Activated B cell treated with CpG ODN at 0.5 μM for 24 hours (primary cell): ENCODE data around the gene ETNK1. TPM values are rescaled to one million over a fixed set of nuclear protein-coding genes. Genes with fewer than 3 reads are reported as not detected.

Source experiments
- ATAC-seq: fragments of 200-7000 bp; cut with Tn5 transposase; one replicate; pipeline ENCODE4 v1.10.0; 2021; ENCODE audit warnings: low read depth, mild to moderate bottlenecking, moderate library complexity
- CTCF ChIA-PET: fragments of 350-600 bp; sonication (Branson Sonifier 250); formaldehyde crosslinking; loops from one replicate; lab custom pipeline; 2021; ENCODE audit warnings: antibody characterized with exemption; lab: Charles Lee
- POLR2A ChIA-PET: fragments of 350-600 bp; sonication (Branson Sonifier 250); formaldehyde crosslinking; loops from one replicate; lab custom pipeline; 2021; ENCODE audit warnings: antibody characterized with exemption; lab: Charles Lee
- DNase-seq: peaks from one replicate; pipeline ENCODE4 v3.0.0; 2022
- H3K27ac Mint-ChIP-seq: one replicate; pipeline ENCODE4 v1.8.0; 2020; ENCODE audit warnings: mixed read lengths
- H3K27me3 Mint-ChIP-seq: one replicate; pipeline ENCODE4 v1.8.0; 2021; ENCODE audit warnings: mixed read lengths
- H3K36me3 Mint-ChIP-seq: one replicate; pipeline ENCODE4 v1.8.0; 2021; ENCODE audit warnings: low read depth, mixed read lengths
- H3K4me1 Mint-ChIP-seq: one replicate; pipeline ENCODE4 v1.8.0; 2021; ENCODE audit warnings: mixed read lengths
- H3K4me3 Mint-ChIP-seq: one replicate; pipeline ENCODE4 v1.8.0; 2020; ENCODE audit warnings: mild to moderate bottlenecking, mixed read lengths
- H3K9me3 Mint-ChIP-seq: one replicate; pipeline ENCODE4 v1.8.0; 2020; ENCODE audit warnings: mixed read lengths
- intact Hi-C: fragments of 100-400 bp; cut with micrococcal nuclease; formaldehyde crosslinking; loops from one replicate; pipeline ENCODE4 v1.15.1; 2024
- total RNA-seq: library from RNA; stranded (reverse); gene quantifications from 2 replicates; pipeline ENCODE4 v1.2.3, GENCODE V29; 2022
- TF ChIP-seq, protein P1 (sequence below): fragments of 200-600 bp; IDR thresholded peaks from one replicate; pipeline ENCODE4 v1.8.0; 2022; ENCODE audit warnings: antibody characterized with exemption, mild to moderate bottlenecking

The ETNK1 gene
- total RNA-seq, 1 donor from 2014 or later = 98.5 TPM

DNA sequence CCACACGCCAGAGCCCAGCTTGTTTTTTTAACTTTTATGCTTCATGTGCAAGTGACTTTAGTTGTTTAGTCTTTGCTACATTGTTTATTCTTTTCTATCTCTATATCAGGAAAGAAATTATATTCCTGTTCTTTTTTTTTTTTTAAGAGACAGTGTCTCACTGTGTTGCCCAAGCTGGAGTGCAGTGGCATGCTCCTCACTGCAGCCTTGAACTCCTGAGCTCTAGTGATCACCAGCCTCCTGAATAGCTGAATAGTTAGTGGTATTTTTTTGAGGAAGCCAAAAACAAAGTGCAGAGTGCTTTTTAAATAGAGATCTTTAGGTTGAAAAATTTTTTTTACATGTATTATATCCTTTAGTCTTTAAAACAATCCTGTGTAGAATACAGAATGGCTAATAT lies 58.2 kb downstream of the ETNK1 start:
- CTCF ChIA-PET = interaction anchor here (0.6 kb wide), 1 partner anchor 52 kb away, joined by 4 read pairs; no protein-coding TSS in a partner anchor
- H3K4me3 Mint-ChIP-seq = no peak overlapping the region
- intact Hi-C loops = loop anchor here (10.0 kb wide), 1 partner anchor 172 kb away; no protein-coding TSS in a partner anchor
- DNase-seq (no peak), ATAC-seq (no peak)
- peaks cover 43% of the 10 kb centered on the region for H3K36me3 Mint-ChIP-seq
- no peaks in the 10 kb centered on the region for H3K27me3 Mint-ChIP-seq
- POLR2A ChIA-PET = no interaction called here
- TF ChIP-seq, protein P1, sequence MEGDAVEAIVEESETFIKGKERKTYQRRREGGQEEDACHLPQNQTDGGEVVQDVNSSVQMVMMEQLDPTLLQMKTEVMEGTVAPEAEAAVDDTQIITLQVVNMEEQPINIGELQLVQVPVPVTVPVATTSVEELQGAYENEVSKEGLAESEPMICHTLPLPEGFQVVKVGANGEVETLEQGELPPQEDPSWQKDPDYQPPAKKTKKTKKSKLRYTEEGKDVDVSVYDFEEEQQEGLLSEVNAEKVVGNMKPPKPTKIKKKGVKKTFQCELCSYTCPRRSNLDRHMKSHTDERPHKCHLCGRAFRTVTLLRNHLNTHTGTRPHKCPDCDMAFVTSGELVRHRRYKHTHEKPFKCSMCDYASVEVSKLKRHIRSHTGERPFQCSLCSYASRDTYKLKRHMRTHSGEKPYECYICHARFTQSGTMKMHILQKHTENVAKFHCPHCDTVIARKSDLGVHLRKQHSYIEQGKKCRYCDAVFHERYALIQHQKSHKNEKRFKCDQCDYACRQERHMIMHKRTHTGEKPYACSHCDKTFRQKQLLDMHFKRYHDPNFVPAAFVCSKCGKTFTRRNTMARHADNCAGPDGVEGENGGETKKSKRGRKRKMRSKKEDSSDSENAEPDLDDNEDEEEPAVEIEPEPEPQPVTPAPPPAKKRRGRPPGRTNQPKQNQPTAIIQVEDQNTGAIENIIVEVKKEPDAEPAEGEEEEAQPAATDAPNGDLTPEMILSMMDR = no peak
- H3K27ac Mint-ChIP-seq = no peak overlapping the region
- peaks cover 25% of the 10 kb centered on the region for H3K4me1 Mint-ChIP-seq
- H3K9me3 Mint-ChIP-seq = no peaks in the 10 kb centered on the region

DNA sequence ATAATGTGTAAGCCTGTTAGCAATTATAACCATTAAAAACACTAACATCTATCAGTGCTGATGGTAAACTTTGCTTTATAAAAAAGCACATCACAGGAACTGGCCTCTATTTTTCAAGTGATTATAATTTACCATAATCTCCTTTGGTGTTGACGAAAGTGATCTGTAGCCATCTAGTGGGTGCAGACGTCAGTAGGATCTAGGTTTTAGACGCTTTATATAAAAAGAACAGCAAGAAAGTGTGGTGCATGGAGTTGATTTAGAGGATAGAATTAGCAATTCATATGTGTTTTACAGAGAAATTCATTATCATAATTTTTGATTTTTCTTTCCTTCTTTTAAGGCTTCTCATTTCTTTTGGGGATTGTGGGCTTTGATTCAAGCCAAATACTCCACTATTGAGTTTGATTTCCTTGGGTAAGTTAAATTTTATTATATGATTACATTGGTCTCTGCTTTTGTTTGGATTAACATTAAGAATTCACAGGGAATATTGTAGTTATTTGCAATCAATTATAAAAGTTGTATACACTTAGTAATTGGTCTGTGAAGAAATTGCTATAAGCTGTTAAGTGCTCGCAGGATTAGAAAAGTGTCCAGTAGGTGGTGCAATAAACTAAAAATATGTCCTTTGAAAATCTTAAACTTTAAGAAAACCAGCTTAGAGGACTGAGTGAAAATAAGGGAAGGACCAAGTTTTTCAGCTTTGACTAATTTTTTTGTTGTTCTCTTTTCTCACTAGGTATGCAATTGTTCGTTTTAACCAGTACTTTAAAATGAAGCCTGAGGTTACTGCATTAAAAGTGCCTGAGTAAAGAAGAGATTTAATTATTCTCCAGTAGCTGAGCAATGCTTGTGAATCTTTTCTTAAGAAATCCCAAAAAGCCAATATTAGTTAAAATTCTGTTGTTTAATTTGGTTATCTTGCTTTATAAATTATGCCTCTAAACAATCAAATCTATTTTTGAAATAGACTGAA lies 59.5 kb downstream of the ETNK1 start:
- H3K9me3 Mint-ChIP-seq = no peaks in the 10 kb centered on the region
- no peak overlapping the region for H3K27ac Mint-ChIP-seq
- ChIA-PET CTCF (interaction anchor here (0.6 to 1.7 kb wide), 7 partner anchors 9 to 962 kb away, joined by 3 to 5 read pairs (median 3); no protein-coding TSS in a partner anchor), POLR2A (no interaction called here)
- intact Hi-C loops = loop anchor here (2.0 to 10.0 kb wide), 2 partner anchors 170 to 520 kb away; no protein-coding TSS in a partner anchor
- ATAC-seq (peak; percentile 54), DNase-seq (no peak)
- TF ChIP-seq, protein P1 = peak; percentile 54
- H3K27me3 Mint-ChIP-seq = no peaks in the 10 kb centered on the region
- H3K4me1 Mint-ChIP-seq = peaks cover 26% of the 10 kb centered on the region
- H3K4me3 Mint-ChIP-seq = no peak overlapping the region
- peaks cover 30% of the 10 kb centered on the region for H3K36me3 Mint-ChIP-seq

DNA sequence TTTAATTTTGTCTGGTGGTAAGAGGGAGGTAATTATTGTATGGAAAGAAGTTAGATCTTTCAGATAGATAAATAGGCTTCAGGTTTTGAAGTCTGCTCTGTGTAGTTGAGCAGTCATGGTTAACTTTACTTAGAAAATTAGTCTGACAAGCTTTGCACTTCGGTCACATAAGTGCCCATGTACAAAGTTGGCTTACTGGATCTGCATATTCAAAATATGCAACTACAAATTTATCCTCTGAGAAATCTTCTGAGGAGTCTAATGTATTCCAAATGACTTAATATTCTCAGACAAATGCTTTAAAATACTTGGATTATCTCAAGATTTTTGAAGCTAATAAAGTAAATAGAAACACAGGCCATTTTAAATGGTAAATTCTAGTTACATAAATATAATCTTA lies 61.2 kb downstream of the ETNK1 start:
- no peak overlapping the region for H3K27ac Mint-ChIP-seq
- TF ChIP-seq, protein P1 = no peak
- intact Hi-C loops = loop anchor here (10.0 kb wide), 1 partner anchor 169 kb away; no protein-coding TSS in a partner anchor
- H3K27me3 Mint-ChIP-seq = no peaks in the 10 kb centered on the region
- ATAC-seq (no peak), DNase-seq (no peak)
- H3K4me1 Mint-ChIP-seq = peaks cover 26% of the 10 kb centered on the region
- ChIA-PET POLR2A (no interaction called here), CTCF (no interaction called here)
- H3K36me3 Mint-ChIP-seq = peaks cover 17% of the 10 kb centered on the region
- H3K4me3 Mint-ChIP-seq = no peak overlapping the region
- no peaks in the 10 kb centered on the region for H3K9me3 Mint-ChIP-seq

DNA sequence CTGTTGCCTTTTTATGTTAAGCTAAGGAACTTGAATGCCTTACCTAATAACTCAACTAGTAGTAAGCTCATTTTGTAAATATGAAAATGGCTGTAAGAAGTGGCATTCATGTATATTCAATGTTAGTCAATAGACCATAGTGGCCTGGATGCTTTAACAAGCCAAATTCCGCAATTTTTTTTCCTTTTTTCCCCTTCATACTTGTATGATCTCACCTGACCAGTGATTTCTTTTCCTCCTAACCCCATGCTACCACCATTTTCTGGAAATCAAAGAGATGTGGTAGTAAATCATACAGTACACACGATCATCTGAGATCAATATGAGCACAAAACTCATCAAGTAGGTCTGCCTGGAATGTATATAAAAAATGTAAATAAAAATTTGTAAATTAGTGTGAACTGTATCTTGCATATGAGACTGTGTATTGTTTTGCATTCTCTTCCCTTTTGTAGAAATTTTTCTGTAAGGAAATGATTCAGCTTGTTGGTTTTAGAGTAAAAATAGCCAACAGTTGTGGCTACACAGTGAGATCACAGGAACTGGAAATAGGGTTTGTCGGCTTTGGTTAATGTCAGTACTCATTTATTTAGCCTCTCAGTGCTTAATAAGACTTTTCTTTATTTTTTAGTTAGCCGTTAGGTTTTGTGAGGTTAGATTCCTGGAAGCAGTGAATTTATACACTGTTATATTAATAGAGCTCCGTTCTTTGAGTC lies 62.5 kb downstream of the ETNK1 start:
- POLR2A ChIA-PET = interaction anchor here (0.6 to 1.3 kb wide), 2 partner anchors 9 to 143 kb away, joined by 3 read pairs; partner anchors contain the start of gene C2CD5
- CTCF ChIA-PET = no interaction called here
- intact Hi-C loops = loop anchor here (10.0 kb wide), 1 partner anchor 167 kb away; no protein-coding TSS in a partner anchor
- Mint-ChIP-seq H3K4me1 (peaks cover 22% of the 10 kb centered on the region), H3K36me3 (peaks cover 20% of the 10 kb centered on the region), H3K27me3 (no peaks in the 10 kb centered on the region), H3K27ac (no peak overlapping the region), H3K9me3 (peaks cover 3% of the 10 kb centered on the region), H3K4me3 (peak overlapping the region; percentile 13)
- TF ChIP-seq, protein P1 = no peak
- DNase-seq = no peak
- ATAC-seq = peak; percentile 58
